HEK293 (cell line): ENCODE results near the gene SLCO4A1.

ENCODE experiments used
- CTCF ChIA-PET: fragments of 350-600 bp; formaldehyde crosslinking; extraction: SDS; loops from one replicate; lab custom pipeline; 2021; ENCODE audit warnings: antibody characterized with exemption; lab: Yijun Ruan, JAX
- POLR2A ChIA-PET: fragments of 300-600 bp; formaldehyde crosslinking; extraction: SDS; loops from one replicate; lab custom pipeline; 2020; ENCODE audit warnings: antibody characterized with exemption, inconsistent platforms; lab: Yijun Ruan, JAX
- H3K27ac ChIP-seq: fragments of 200-500 bp; sonication (Bioruptor generic); 2 replicates; pipeline ENCODE4 v1.5.1; 2014; ENCODE audit warnings: low read depth, low read length, control low read depth, inconsistent platforms; ENCODE audit errors: extremely low read depth
- H3K36me3 ChIP-seq, 2 experiments: fragments of 200-500 bp in 1 of 2; sonication (Bioruptor generic) in 1 of 2; 1 replicate in 1 of 2; 2 replicates in 1 of 2; pipeline ENCODE4 v1.5.1; 2014 to 2017; ENCODE audit warnings: inconsistent platforms in 2 of 2, low read length in 2 of 2; ENCODE audit not compliant: control insufficient read depth in 2 of 2, insufficient read depth in 1 of 2
- H3K4me1 ChIP-seq: fragments of 200-500 bp; sonication (Bioruptor generic); 2 replicates; pipeline ENCODE4 v1.5.1; 2014; ENCODE audit warnings: mild to moderate bottlenecking, low read length, inconsistent platforms; ENCODE audit not compliant: control insufficient read depth, insufficient read depth
- H3K4me3 ChIP-seq: 2 replicates; pipeline ENCODE4 v1.5.1; 2011; ENCODE audit warnings: low read depth, mild to moderate bottlenecking, control low read depth, low read length, moderate library complexity
- H3K9me3 ChIP-seq: fragments of 200-500 bp; sonication (Bioruptor generic); 2 replicates; pipeline ENCODE4 v1.5.1; 2014; ENCODE audit warnings: low read depth, low read length, inconsistent platforms; ENCODE audit not compliant: control insufficient read depth, insufficient read depth
- GLIS2 ChIP-seq: fragments of 450-650 bp; formaldehyde crosslinking; IDR thresholded peaks from 2 replicates; pipeline ENCODE4 v1.5.1; 2016; ENCODE audit warnings: missing biosample characterization, missing genetic modification characterization
- KLF1 ChIP-seq: fragments of 450-650 bp; formaldehyde crosslinking; IDR thresholded peaks from 2 replicates; pipeline ENCODE4 v1.5.1; 2016; ENCODE audit warnings: missing biosample characterization, missing genetic modification characterization
- PRDM4 ChIP-seq: fragments of 450-650 bp; formaldehyde crosslinking; IDR thresholded peaks from 2 replicates; pipeline ENCODE4 v1.5.1; 2017; ENCODE audit warnings: missing biosample characterization, missing genetic modification characterization
- SCRT1 ChIP-seq: fragments of 450-650 bp; formaldehyde crosslinking; IDR thresholded peaks from 2 replicates; pipeline ENCODE4 v1.5.1; 2016; ENCODE audit warnings: missing biosample characterization, missing genetic modification characterization, borderline replicate concordance
- SP2 ChIP-seq: fragments of 450-650 bp; formaldehyde crosslinking; IDR thresholded peaks from 2 replicates; pipeline ENCODE4 v1.5.1; 2016; ENCODE audit warnings: missing biosample characterization, missing genetic modification characterization
- ZBTB10 ChIP-seq: fragments of 450-650 bp; formaldehyde crosslinking; IDR thresholded peaks from 2 replicates; pipeline ENCODE4 v1.5.1; 2016; ENCODE audit warnings: missing biosample characterization, missing genetic modification characterization
- ZNF121 ChIP-seq: fragments of 450-650 bp; formaldehyde crosslinking; IDR thresholded peaks from 2 replicates; pipeline ENCODE4 v1.5.1; 2016; ENCODE audit warnings: missing biosample characterization, missing genetic modification characterization
- ZNF202 ChIP-seq: fragments of 450-650 bp; formaldehyde crosslinking; IDR thresholded peaks from 2 replicates; pipeline ENCODE4 v1.5.1; 2016; ENCODE audit warnings: missing biosample characterization, missing genetic modification characterization, borderline replicate concordance
- ZNF221 ChIP-seq: fragments of 450-650 bp; formaldehyde crosslinking; IDR thresholded peaks from 2 replicates; pipeline ENCODE4 v1.5.1; 2017; ENCODE audit warnings: missing biosample characterization, missing genetic modification characterization, borderline replicate concordance
- ZNF394 ChIP-seq: fragments of 450-650 bp; formaldehyde crosslinking; IDR thresholded peaks from 2 replicates; pipeline ENCODE4 v1.5.1; 2016; ENCODE audit warnings: missing biosample characterization, missing genetic modification characterization, mild to moderate bottlenecking, moderate library complexity, borderline replicate concordance
- ZNF404 ChIP-seq: fragments of 450-650 bp; formaldehyde crosslinking; IDR thresholded peaks from 2 replicates; pipeline ENCODE4 v1.5.1; 2017; ENCODE audit warnings: missing biosample characterization, missing genetic modification characterization
- ZNF488 ChIP-seq: fragments of 450-650 bp; formaldehyde crosslinking; IDR thresholded peaks from 2 replicates; pipeline ENCODE4 v1.5.1; 2016; ENCODE audit warnings: missing biosample characterization, missing genetic modification characterization
- ZNF501 ChIP-seq: fragments of 450-650 bp; formaldehyde crosslinking; IDR thresholded peaks from 2 replicates; pipeline ENCODE4 v1.5.1; 2016; ENCODE audit warnings: missing biosample characterization, missing genetic modification characterization
- ZNF518A ChIP-seq: fragments of 450-650 bp; formaldehyde crosslinking; conservative IDR thresholded peaks from 2 replicates; pipeline ENCODE4 v1.5.1; 2016; ENCODE audit warnings: low read depth, missing biosample characterization, missing genetic modification characterization
- ZNF548 ChIP-seq: fragments of 450-650 bp; formaldehyde crosslinking; IDR thresholded peaks from 2 replicates; pipeline ENCODE4 v1.5.1; 2016; ENCODE audit warnings: missing biosample characterization, missing genetic modification characterization
- ZNF555 ChIP-seq: fragments of 450-650 bp; formaldehyde crosslinking; conservative IDR thresholded peaks from 2 replicates; pipeline ENCODE4 v1.5.1; 2017; ENCODE audit warnings: missing biosample characterization, mild to moderate bottlenecking, missing genetic modification characterization, inconsistent platforms
- ZNF558 ChIP-seq: fragments of 450-650 bp; formaldehyde crosslinking; IDR thresholded peaks from 2 replicates; pipeline ENCODE4 v1.5.1; 2016; ENCODE audit warnings: missing biosample characterization, missing genetic modification characterization
- ZNF561 ChIP-seq: fragments of 450-650 bp; IDR thresholded peaks from 2 replicates; pipeline ENCODE4 v1.5.1; 2018; ENCODE audit warnings: missing biosample characterization, missing genetic modification characterization, borderline replicate concordance

Gene SLCO4A1

GRCh38 chr20:62593616-62594015, 48.7 kb upstream of the SLCO4A1 start:
- POLR2A ChIA-PET: no interaction called here
- Histone ChIP-seq H3K4me1 (no peaks in the 10 kb centered on the region), H3K27ac (no peak overlapping the region), H3K36me3 (no peaks in the 10 kb centered on the region), H3K4me3 (no peak overlapping the region), H3K9me3 (no peaks in the 10 kb centered on the region)
- CTCF ChIA-PET: interaction anchor here (0.6 kb wide), 1 partner anchor 18 kb away, joined by 3 read pairs; no protein-coding TSS in a partner anchor
- no peak for TF ChIP-seq ZNF221 (tag by site-specific recombination)
- TF ChIP-seq ZNF501: no peak
- no peak for TF ChIP-seq ZNF394 (tag by site-specific recombination)
- TF ChIP-seq ZNF548 (tag by site-specific recombination): no peak
- no peak for TF ChIP-seq ZNF202 (tag by site-specific recombination)
- TF ChIP-seq ZBTB10 (tag by site-specific recombination): no peak

GRCh38 chr20:62595069-62595468, 47.2 kb upstream of the SLCO4A1 start:
- TF ChIP-seq ZNF558 (no peak), ZNF121 (tag by site-specific recombination) (peak; percentile 92)
- TF ChIP-seq, all 188 proteins: peak for 1
- ChIA-PET CTCF (interaction anchor here (0.6 to 1.3 kb wide), 6 partner anchors 11 to 316 kb away, joined by 3 to 9 read pairs (median 3); no protein-coding TSS in a partner anchor), POLR2A (no interaction called here)
- Histone ChIP-seq H3K4me3 (no peak overlapping the region), H3K4me1 (no peaks in the 10 kb centered on the region), H3K9me3 (no peaks in the 10 kb centered on the region), H3K36me3 (no peaks in the 10 kb centered on the region), H3K27ac (no peak overlapping the region)

- H3K4me3 ChIP-seq: no peak overlapping the region
- H3K27ac ChIP-seq: no peak overlapping the region
- no peaks in the 10 kb centered on the region for H3K9me3 ChIP-seq
- H3K36me3 ChIP-seq: no peaks in the 10 kb centered on the region
- ChIA-PET POLR2A (no interaction called here), CTCF (interaction anchor here (0.6 to 1.3 kb wide), 5 partner anchors 11 to 317 kb away, joined by 3 to 9 read pairs (median 3); no protein-coding TSS in a partner anchor)
- no peaks in the 10 kb centered on the region for H3K4me1 ChIP-seq
- peak; percentile 57 for TF ChIP-seq SP2 (tag by site-specific recombination)
- no peak for TF ChIP-seq ZNF558
- TF ChIP-seq ZNF488: no peak
- TF ChIP-seq ZNF555: no peak
- TF ChIP-seq SCRT1 (tag by site-specific recombination): no peak
- TF ChIP-seq PRDM4: no peak
- no peak for TF ChIP-seq ZNF518A
- no peak for TF ChIP-seq ZNF404
- peak; percentile 74 for TF ChIP-seq KLF1 (tag by site-specific recombination)
- no peak for TF ChIP-seq ZNF561
- 0 out of 2 replicates have a peak, but pooled peaks have one; percentile 38 for TF ChIP-seq GLIS2
Measured at GRCh38 chr20:62595491-62595890, 46.8 kb upstream of the SLCO4A1 start.
